ENCODE results near the gene PRKCA.

- TF ChIP-seq POLR2AphosphoS5 (IDR thresholded peaks at IDR 0.05; ENCODE audit: low read depth) = no peak
- TF ChIP-seq CTCF (IDR thresholded peaks at IDR 0.05; ENCODE audit: insufficient read depth, low read length) = no peak
- TF ChIP-seq SPI1 (IDR thresholded peaks at IDR 0.05; ENCODE audit: borderline replicate concordance, low read depth) = no peak
- no peak for TF ChIP-seq REST (IDR thresholded peaks at IDR 0.05; ENCODE audit: insufficient replicate concordance, low read depth)
- no peak for TF ChIP-seq GABPA (IDR thresholded peaks at IDR 0.05; ENCODE audit: low read depth)
Observed at GRCh38 chr17:66643815-66644710, 341.6 kb downstream of the PRKCA start.

All from HL-60 (cell line).